ENCODE results near the gene TTBK1.

DNA sequence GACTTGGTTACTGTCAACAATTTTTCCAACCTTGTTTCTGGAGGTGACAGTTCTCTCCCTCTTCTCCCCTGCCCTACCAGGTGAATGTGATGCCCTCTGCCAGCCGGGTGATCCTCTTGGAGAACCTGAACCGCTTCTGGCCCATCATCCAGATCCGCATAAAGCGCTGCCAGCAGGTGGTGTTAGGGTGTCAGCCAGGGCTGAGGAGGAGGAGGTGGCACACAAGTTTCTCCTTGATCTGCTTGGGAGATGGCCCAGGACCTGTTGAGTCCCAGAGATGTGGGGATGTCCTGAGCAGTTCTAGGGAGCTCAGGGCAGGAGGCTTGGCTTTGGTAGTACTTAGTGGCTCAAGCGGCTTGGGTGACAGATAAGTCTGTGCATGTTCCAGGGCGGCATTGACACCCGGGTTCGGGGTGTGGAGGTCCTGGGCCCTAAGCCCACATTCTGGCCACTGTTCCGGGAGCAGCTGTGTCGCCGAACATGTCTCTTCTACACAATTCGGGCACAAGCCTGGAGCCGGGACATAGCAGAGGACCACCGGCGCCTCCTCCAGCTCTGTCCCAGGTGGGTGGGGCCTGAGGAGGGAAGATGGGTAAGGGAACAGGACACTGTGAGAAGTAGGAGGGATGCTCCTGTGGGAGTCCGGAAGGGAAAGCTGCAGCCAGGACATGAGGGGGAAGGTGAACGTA lies 40.1 kb upstream of the TTBK1 start:
- TF ChIP-seq CTCF (IDR thresholded peaks at IDR 0.05; ENCODE audit: poor library complexity, severe bottlenecking) (no peak), EZH2 (IDR thresholded peaks at IDR 0.05; ENCODE audit: borderline replicate concordance, insufficient read depth, low read length, poor library complexity, severe bottlenecking) (no peak), RAD21 (conservative IDR thresholded peaks at IDR 0.05) (no peak), REST (IDR thresholded peaks at IDR 0.05; ENCODE audit: borderline replicate concordance) (no peak), SMC3 (conservative IDR thresholded peaks at IDR 0.05; ENCODE audit: poor library complexity) (no peak), POLR2AphosphoS5 (IDR thresholded peaks at IDR 0.05) (no peak), EP300 (conservative IDR thresholded peaks at IDR 0.05; ENCODE audit: poor library complexity, severe bottlenecking) (no peak), TAF1 (IDR thresholded peaks at IDR 0.05; ENCODE audit: low read depth) (no peak), MXI1 (conservative IDR thresholded peaks at IDR 0.05; ENCODE audit: poor library complexity, severe bottlenecking) (no peak)

Measured in neural cell (in vitro differentiated cells).